SIG-M5 (cell line): ENCODE results near the gene IL37.
"Not testable (repeated sequence)": the region's sequence is repeated elsewhere in the genome, so short reads cannot be mapped to it uniquely, and the experiment has no call there.

Experiments
- DNase-seq: peaks from one replicate; lab custom pipeline; 2025; lab: John Stamatoyannopoulos, UW

IL37 gene

DNA sequence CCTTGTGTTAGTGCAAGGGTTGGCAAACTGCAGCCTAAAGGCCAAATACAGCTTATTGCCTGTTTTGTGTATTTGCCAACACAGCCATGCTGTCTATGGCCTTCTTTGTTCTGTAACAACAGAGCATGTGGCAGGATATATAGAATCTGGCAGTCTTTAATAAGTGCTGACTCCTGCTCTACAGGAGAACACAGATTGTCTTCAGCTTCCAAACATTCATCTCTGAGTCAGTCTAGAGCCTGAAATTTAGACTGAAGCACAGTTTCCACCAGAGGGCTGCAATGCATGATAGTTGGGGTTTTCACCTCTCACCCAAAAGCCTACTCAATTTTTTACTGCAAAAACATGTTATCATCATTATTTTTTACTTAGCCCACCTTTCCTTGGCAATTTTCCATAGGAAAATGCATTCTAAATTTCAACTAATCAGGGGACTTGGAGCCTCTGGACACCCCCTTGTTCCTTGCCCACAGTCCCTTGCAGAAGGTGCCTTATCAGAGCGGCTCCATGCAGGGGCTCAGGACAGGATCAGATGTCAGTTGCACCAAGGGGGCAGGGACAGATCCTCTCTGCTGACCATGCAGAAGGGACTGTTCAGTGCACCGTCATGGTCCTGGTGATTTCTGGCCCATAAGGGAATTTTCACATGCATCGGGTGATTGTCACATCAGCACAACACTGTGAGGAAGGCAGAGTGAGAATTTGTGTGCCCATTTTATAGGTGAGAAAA, 12.4 kb downstream of the IL37 start:
- DNase-seq, result no peak

DNA sequence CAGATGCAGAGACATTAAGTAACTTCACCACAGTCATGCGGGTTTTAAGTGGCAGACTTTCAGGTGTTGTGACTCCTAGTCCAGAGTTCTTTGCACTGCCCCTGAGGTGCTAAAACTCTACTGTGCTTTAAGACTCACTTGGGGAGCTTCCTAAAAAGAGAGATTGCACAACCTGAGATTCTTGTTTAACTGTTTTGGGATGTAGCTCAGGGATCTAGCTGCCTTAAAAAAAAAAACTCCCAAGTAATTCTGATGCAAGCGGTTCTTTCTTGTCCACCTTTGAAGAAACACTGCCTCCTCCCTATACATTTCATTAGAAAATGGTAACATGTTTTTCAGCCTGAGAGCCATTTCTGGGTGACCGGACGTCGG, 13.0 kb downstream of the IL37 start:
- no peak for DNase-seq

DNA sequence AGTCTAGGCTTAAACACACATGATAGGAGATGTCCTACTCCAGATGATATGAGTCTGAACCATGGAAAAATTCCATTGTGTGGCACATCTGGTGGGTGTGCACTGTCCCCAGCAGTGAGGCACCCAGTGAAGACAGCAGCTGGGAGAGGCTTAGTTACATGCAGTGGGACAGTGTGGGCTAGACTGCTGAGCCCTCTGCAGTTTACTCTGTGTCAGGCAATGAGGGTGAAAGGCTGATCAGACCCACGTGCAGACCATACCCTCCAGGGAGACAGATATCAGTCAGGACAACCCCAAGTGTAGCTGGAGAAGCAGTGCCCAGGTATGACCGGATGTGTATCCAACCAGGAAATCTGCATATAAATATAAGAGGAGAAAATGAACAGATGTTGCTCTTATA, 13.4 kb downstream of the IL37 start:
- no peak for DNase-seq

DNA sequence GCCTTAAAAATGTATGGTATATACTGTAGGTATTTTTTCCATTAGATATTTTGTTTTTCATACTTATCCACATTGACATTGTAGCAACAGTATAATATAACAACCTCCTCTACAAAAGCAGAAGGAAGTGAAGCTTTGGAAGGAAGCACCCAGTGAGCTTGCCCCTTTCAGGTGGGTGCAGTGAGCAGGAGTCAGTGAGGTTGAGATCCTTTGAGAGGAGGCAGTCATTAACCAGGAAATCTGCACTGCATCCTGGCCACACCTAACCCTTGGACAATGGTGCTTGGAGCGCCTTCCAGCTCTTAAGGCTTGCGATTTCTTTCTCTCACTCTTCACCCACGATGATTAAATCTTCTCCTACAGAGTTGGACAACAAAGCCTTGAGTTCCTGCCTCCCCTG, 13.9 kb downstream of the IL37 start:
- DNase-seq, result no peak

DNA sequence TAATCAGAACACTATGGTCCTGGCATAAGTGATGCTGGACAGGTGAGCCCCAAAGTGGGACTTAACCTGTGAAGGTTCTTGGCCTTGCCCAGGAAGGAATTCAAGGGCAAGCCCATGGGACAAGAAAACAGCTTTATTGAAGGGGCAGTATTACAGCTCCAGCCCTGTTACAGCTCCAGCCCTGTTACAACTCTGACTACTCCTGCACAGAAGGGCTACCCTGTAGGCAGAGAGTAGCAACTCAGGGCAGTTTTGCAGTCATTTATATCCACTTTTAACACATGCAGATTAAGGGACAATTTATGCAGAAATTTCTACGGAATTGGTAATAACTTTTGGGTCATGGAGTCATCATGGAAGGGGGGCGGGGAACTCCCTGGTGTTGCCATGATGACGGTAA, 15.7 kb downstream of the IL37 start:
- DNase-seq, result no peak

DNA sequence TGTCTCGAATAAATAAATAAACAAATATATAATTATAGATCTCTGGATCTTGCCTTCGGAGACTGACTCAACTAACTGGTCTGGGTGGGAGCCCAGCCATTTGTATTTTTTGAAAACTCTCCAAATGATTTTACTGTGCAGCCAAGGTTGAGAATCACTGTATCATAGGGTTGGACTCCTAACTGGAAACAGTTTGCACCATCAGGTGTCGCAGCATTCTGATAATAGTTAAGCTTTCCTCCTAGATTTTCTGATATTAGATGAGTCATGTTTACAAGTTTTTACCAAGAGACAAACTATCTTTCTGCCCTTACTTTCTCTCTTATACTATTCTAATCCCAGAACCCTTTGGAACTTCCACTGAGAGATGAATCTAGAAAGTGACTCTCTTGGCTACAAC, 16.8 kb downstream of the IL37 start:
- no peak for DNase-seq

DNA sequence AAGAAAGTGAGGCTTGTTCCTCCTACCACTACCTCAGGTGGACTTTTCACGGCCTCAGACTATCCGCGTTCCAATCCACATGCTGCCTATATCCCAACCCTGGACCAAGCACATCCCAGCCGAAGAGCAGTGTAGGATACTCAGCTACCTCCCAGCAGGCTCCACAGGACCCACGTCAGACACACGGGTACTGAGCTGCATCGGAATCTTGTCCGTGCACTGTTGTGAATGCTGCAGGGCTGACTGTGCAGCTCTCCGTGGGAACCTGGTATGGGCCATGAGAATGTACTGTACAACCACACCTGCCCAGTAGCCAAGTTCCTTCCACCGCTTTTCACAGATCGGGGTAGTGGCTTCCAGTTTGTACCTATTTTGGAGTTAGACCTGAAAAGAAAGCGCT, 22.3 kb downstream of the IL37 start:
- no peak for DNase-seq

DNA sequence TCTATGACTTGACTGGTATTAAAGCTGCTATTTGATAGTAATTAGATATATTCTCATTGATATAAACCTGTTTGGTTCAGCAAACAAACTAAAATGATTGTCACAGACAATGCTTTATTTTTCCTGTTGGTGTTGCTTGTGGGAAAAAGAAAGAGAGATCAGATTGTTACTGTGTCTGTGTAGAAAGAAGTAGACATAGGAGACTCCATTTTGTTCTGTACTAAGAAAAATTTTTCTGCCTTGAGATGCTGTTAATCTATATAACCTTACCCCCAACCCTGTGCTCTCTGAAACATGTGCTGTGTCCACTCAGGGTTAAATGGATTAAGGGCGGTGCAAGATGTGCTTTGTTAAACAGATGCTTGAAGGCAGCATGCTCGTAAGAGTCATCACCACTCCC, 23.2 kb downstream of the IL37 start:
- DNase-seq, result not testable (repeated sequence)

DNA sequence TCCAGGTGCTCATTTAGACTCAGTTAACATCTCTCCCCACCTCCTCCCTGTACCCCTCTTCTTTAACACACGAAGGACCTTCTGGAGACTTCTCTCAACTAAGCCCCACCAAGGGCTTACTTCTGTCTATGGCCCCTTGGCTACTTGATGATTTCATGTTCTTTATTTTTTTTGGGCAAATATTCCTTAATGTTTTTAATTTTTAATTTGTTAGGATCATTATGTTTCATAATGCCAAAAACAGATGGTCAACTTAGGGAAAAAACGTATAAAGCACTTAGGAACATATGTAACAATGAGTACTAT, 25.9 kb downstream of the IL37 start:
- DNase-seq, result no peak

DNA sequence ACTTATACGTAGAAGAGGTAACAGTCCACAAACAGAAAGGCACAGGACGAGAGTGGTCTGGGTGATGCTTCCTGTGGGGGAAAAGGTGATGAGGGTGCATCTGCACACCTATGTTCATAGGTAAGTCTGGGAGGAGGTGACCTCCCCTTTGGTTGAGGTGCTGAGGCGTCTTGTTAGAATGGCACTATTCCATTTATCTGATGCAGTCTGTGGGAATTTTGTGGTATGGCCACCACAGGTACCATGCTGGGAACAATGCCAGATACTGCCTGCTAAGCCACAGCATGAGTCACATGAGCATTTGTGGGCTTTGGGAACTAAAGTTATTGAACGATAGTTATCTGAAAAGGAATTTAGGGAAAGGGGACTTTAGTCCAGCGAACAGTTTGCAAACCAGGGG, 27.9 kb downstream of the IL37 start:
- no peak for DNase-seq

DNA sequence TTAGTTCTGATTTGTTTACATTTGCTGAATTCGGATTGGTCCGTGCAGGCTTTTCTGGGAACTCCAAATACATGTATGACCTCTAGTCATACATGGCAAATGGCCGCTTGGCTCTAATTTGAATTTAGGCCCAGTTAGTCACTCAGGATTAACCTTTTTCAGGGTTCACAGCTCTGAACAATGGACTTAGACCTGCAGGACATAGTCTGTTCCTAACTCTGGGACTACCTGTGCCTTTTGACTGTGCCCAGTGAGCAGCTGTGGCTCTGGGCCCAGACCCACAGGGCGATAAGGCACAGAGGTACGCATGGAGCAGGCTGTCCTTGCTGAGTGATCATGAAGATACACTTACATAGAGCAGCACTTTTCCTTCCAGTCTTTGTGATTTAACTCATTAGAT, 28.5 kb downstream of the IL37 start:
- no peak for DNase-seq

DNA sequence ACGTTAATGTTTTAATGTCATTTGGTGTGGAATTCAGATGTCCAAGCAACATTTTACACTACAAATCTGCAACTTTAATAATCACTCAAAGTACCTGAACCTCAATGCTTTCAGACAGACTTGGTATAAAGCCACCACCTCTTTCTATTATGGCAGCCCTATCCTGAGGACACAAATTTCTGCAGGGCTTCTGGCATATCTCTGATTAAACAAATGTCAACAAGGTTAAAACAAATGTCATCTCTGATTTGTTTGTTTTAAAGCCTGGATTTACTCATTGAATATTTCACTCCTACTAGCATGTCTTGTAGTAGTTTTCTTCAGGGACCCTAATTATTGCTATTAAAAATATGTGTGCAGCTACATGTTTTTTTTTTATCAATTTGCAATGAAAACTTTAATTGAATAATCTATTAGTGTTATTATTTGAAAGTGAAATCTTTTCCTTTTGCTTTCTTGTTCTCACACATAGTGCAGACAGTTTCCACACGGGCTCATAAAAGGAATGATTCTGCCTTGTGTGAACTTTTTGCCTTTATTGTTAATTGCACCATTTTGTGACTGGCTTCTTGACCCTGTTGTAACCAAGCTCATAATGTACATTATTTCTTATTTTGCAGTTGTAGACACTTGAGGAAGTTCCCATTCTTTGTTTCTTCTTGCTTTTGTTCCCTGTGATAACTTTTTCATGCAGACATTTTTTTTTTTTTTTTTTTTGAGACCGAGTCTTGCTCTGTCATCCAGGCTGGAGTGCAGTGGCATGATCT, 30.1 kb downstream of the IL37 start:
- DNase-seq, result no peak

DNA sequence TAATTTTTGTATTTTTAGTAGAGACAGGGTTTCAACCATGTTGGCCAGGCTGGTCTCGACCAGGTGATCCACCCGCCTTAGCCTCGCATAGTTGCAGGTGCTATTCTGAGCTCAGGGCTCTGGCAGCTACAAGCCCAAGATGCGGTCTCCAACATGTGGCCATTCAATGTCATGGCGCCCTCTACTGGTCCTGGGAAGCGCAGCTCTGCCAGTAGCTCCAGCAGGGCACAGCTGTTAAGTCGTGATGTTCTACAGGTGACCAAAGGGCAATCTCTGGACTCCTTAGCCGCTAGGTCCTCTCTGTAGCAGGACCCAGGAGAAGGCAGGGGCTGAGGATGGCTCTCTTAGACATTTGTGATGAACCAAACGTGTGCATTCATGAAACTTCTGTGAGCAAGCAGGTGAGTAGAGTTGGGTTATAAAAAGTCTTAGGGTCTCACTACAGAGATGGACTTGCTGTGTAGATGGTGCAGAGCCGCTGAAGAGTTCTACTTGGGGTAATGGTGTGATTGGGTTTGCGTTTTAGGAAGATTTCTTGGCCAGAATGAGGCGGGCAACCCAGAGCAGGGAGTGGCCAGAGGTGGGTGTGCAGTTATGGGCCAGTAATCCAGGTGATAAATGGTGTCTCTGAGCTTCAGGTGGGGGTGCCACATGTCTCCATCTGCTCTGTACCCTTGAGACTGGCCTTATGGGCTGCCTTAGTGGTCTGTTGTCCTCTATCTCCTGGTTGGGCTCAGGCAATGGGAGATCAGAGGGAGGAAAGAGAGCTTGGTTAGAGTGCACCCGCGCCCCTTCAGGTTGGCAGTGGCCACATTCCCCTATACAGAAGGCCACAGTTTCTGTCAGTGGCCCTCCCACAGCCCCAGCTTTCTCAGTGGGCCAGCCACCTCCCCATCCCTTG, 31.0 kb downstream of the IL37 start:
- DNase-seq, result no peak

DNA sequence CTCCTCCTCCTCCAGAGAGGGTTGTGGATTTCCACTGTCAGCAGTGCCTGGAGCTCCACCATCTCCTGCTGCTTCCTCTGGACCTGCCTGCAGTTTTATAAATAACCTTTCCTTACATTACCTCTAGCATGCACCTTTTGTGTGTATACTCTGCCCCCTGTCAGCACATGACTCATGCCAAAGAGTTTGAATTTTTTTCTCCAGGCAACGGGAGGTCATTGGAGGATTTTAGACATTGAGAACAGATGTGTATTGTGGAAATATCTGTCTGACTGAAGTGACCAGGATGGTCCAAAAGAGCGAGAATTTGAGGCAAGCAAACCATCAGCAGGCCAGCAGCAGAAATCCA, 31.7 kb downstream of the IL37 start:
- DNase-seq, result no peak

DNA sequence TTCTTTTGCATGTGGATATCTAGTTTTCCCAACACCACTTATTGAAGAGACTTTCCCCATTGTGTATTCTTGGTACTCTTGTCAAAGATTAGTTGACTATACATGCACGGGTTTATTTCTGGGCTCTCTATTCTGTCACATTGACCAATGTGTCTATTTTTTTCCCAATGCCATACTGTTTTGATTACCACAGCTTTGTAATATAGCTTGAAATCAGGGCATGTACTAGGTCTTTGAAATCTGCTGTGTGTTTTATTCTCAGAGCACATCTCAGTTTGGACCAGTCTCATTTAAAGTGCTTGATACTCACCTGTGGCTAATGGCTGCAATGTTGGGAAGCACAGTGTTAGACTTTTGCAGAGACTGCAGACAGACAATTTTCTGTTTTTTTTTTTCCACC, 34.0 kb downstream of the IL37 start:
- DNase-seq, result no peak

DNA sequence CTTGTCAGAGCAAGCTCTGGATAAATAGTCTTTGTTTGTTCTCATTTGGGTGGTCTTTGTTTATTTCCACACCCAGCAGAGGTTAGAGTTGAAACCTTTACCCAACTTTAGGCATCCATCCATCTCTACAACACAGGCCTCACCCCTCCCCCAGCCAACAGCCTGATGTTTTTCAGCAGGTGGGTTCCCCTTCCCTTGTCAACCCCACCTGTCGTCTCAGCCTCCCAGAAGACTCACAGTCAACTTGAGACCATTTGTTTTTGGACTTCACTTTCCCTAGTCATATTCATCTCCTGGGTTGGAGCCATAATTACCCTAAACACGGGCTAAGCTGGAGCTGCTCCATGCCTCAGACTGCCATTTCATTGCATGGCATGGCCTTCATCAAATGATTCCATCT, 35.1 kb downstream of the IL37 start:
- DNase-seq, result no peak

DNA sequence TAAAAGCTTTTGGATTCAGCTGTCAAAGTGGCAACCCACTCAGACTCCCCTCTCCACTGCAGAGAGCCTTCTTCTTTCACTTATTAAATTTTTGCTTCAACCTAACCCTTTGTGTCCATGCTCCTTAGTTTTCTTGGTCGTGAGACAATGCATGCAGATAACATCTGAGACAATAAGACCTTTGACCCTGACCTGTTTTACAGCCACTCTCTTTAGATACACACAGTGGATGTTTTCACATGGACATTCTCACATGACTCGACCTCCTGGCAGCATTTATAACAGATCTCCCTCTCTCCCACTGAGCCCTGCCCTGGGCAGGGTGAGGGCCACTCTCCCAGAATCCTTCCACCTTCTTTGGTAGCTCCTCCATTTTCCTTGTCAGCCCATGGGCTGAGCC, 36.4 kb downstream of the IL37 start:
- no peak for DNase-seq

DNA sequence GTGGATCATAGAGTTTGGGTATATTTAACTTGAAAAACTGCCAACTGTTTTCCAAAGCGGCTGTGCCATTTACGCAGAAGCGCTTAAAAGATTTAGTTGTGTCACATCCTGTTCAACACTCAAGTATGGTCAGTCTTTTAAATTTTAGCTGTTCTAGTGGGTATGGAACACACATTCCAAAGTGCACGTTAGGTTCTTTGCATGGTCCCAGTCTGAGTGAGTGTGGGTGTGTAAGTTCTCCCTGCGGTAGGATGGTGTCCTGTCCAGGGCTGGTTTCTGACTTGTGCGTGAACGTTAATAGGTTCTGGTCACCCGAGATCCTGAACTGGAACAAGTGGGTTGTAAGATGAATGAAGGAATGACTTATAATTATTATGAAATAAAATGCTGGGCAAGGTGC, 38.5 kb downstream of the IL37 start:
- no peak for DNase-seq

DNA sequence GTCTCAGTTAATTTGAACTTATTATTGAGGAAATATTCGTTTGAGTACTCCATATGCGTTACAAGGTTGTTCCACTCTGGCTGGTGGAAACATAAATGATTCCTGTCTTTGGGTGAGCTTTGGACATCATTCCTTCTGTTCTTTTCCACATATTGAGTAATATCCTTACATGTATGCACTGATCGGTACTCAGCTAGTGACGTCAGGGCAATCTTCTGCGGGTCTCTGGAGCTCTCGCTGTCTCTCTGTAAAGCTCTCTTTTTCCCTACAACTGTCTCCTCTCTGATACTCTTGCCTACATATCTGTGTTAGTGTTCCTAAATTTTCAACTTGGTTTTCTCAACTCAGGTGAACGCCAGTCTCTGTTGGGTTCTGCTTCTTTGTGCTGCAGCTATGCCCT, 43.4 kb downstream of the IL37 start:
- DNase-seq, result no peak

DNA sequence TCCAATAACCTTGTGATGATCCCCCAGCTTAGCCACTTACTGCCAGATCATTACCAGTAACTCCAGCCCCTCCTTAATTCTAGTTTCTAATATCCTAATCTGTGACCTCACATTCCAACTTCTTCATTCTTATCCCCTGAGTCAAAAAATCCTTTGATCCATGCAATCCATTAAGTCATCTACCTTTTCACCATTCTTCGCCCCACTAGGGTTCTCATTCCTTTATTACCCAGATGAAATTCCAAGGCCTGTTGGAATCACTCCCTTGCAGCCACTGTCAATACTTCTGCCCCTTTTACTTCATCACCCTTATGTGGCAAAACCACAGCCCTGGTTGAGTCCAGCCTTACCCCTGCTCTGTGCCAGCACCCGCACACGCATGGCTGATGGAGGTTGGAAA, 46.5 kb downstream of the IL37 start:
- no peak for DNase-seq

DNA sequence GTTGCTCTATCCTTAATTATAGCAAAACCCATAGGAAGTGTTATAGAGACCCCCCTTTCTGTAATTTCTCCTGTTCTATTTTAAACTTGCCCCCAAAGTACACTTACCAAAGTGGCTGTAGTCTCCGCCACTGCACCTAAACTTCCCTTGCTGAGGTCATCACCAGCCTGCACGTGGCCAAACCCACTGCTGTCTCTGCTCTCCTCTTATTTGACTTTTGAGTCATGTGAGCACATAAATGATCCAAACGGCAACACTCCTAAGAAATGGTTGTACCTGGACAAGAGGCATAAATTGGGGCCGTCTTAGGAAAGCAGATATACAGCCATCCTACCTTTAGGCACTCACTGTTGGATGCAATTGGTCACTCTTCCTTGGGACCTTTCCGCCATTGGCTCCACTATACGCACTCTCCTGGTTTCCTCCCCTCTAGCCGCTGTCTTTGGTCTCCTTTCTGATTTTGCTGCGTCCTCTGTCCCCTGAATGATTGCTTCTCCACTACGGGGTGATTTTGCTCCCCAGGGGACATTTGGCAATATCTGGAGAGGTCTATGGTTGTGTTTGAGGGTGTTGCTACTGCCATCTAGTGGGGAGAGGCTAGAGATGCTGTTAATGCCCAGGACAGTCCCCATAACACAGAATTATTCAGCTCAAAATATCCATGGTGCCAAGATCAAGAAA, 47.6 kb downstream of the IL37 start:
- peak; percentile 6 for DNase-seq

DNA sequence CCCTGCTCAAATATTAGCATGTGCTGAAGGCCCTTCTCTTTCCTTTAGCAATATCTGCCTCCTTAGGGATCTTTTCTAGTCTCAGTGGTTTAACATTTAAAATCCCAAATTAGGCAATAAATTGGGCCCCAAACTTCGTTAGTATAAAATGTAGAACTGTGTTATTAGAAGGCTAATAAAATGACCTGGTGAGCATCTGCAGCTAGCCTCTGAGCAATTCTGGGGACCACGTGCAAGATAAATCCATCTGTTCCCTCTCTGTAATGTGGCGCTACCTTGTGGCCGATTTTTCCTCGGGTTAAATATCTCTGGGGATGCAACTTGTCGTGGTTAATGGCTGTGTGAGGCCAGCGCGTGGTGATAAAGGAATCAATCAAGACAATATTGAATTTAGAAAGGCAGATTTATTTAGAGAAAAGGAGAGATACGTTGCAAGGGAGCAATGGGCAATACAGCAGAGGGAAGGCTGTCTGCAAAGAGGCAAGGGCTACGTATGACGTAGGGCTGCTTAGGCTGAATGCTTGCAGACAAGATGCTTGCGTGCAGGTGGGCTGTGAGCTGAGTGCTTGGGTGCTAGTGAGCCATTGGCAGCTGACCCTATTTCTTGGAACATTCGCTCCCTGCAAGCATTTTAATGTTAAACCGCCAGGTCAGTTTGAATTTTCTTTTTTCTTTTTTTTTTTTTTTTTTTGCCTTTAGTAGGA, 48.3 kb downstream of the IL37 start:
- no peak for DNase-seq
